ENCODE results near the gene CWC25. TPM values are rescaled to one million over a fixed set of nuclear protein-coding genes. Genes with fewer than 3 reads are reported as not detected.

CWC25 gene
- polyA plus RNA-seq, 1 donor (not counting 4 experiments of a cell fraction or from before 2014, with no cell fraction given): 14.9 TPM

DNA sequence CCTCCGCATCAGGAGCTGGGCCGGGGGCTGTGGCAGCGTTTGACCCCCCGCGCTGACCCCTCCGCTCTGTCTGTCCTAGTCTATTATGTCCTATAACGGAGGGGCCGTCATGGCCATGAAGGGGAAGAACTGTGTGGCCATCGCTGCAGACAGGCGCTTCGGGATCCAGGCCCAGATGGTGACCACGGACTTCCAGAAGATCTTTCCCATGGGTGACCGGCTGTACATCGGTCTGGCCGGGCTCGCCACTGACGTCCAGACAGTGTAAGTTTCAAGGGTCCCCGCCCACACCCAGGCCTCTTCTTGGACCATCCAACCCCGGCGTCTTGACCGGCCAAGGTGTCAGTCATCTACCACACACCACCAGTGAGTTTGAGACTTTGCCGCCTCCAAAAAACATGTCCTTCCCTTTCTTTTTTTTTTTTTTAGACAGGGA is 72.0 kb downstream of the CWC25 start:
- Histone ChIP-seq H3K9ac (ENCODE audit: control insufficient read depth, extremely low read depth, insufficient read depth, low read length) (peak overlapping the region; percentile 94), H3K79me2 (ENCODE audit: control insufficient read depth, insufficient read depth, low read length) (peaks cover 29% of the 10 kb centered on the region), H3K4me1 (ENCODE audit: control insufficient read depth, extremely low read depth, insufficient read depth, low read length) (peaks cover 19% of the 10 kb centered on the region), H3K4me3 (ENCODE audit: control insufficient read depth in 2 of 3, extremely low read depth in 1 of 3, insufficient read depth in 2 of 3, low read depth in 1 of 3, low read length in 3 of 3) (peak overlapping the region; percentile 78 to 100 (median 97)), H4K20me1 (ENCODE audit: control insufficient read depth, extremely low read depth, insufficient read depth, low read length) (no peaks in the 10 kb centered on the region), H3K9me1 (ENCODE audit: control insufficient read depth, extremely low read depth, insufficient read depth, low read length) (no peaks in the 10 kb centered on the region), H3K4me2 (ENCODE audit: control insufficient read depth, extremely low read depth, insufficient read depth, low read depth, low read length) (peak overlapping the region; percentile 94), H2AFZ (ENCODE audit: control insufficient read depth, low read length) (peak overlapping the region; percentile 96), H3K27ac (ENCODE audit: control insufficient read depth, insufficient read depth, low read length) (peak overlapping the region; percentile 84), H3K27me3 (ENCODE audit: control insufficient read depth, extremely low read depth, insufficient read depth, low read length) (no peaks in the 10 kb centered on the region), H3K9me3 (ENCODE audit: control insufficient read depth, low read depth, low read length) (no peaks in the 10 kb centered on the region), H3K36me3 (ENCODE audit: control insufficient read depth in 2 of 2, extremely low read depth in 1 of 2, insufficient read depth in 2 of 2, low read length in 2 of 2) (peaks cover 2 to 20% of the 10 kb centered on the region in 2 experiments)
- DNase-seq (ENCODE audit: low read depth, low spot score): no peak
- dilution Hi-C loops (cut with MboI; ENCODE audit: extremely low pct_ligation_motif_present, low sequenced_read_pairs): no loop called here
- no peak for FAIRE-seq
- TF ChIP-seq CTCF (optimal IDR thresholded peaks at IDR 0.05 in 1 of 3, IDR thresholded peaks at IDR 0.05 in 1 of 3, conservative IDR thresholded peaks at IDR 0.05 in 1 of 3; ENCODE audit: extremely low read depth in 1 of 3, insufficient read depth in 2 of 3, low read length in 3 of 3) (no peak), EZH2 (IDR thresholded peaks at IDR 0.05; ENCODE audit: low read length) (no peak)

DNA sequence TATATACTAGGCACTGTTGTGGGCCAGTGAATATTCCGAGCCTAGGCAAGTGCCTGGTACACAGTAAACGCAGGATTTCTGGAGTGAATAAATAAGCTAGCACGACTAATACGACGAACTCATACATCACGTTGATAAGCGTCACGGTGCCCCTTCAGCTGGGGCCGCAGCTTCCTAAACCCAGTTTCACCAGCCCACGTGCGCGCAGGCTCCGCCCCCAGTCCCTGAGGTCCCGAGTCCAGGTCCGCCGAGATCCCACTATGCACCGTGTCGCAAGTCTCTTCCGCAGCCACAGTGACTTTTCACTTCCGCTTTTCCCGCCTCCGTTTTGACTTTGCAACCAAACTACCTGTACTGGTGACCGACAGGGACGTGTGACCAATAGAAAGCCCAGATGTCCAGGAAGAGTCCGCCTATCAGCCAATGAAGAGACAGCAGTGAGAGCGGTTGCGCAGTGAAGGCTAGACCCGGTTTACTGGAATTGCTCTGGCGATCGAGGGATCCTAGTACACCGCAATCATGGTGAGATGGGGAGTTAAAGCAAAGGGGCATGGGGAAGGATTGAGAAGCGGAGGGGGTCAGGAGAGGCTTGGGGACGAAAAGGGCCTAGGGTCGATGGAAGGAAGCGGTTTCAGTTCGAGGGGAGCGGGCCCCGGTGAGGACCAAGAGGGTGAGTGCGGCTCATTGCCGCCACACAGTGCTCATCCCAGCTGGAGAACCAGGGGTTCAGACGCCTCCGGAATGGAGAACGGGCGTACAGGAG is 72.6 kb downstream of the CWC25 start, which contains the start of gene PSMB3:
PSMB3 (plus strand) TSS at position 434 of the 763 bp plus-strand sequence; CDS start at position 520, 86 bp downstream.
- peak; percentile 99 for DNase-seq (ENCODE audit: low read depth, low spot score)
- Histone ChIP-seq H3K9me3 (ENCODE audit: control insufficient read depth, low read depth, low read length) (no peaks in the 10 kb centered on the region), H3K9ac (ENCODE audit: control insufficient read depth, extremely low read depth, insufficient read depth, low read length) (peak within 1 kb of the TSS; percentile 94), H3K4me2 (ENCODE audit: control insufficient read depth, extremely low read depth, insufficient read depth, low read depth, low read length) (peak within 1 kb of the TSS; percentile 94), H3K79me2 (ENCODE audit: control insufficient read depth, insufficient read depth, low read length) (peaks cover 34% of the 10 kb centered on the region), H2AFZ (ENCODE audit: control insufficient read depth, low read length) (peak within 1 kb of the TSS; percentile 96), H3K4me3 (ENCODE audit: control insufficient read depth in 2 of 3, extremely low read depth in 1 of 3, insufficient read depth in 2 of 3, low read depth in 1 of 3, low read length in 3 of 3) (peak within 1 kb of the TSS; percentile 78 to 100 (median 97)), H3K27ac (ENCODE audit: control insufficient read depth, insufficient read depth, low read length) (peak within 1 kb of the TSS; percentile 92), H3K4me1 (ENCODE audit: control insufficient read depth, extremely low read depth, insufficient read depth, low read length) (peaks cover 19% of the 10 kb centered on the region), H3K27me3 (ENCODE audit: control insufficient read depth, extremely low read depth, insufficient read depth, low read length) (no peaks in the 10 kb centered on the region), H3K36me3 (ENCODE audit: control insufficient read depth in 2 of 2, extremely low read depth in 1 of 2, insufficient read depth in 2 of 2, low read length in 2 of 2) (peaks cover 2 to 20% of the 10 kb centered on the region in 2 experiments), H3K9me1 (ENCODE audit: control insufficient read depth, extremely low read depth, insufficient read depth, low read length) (no peaks in the 10 kb centered on the region), H4K20me1 (ENCODE audit: control insufficient read depth, extremely low read depth, insufficient read depth, low read length) (no peaks in the 10 kb centered on the region)
- dilution Hi-C loops (cut with MboI; ENCODE audit: extremely low pct_ligation_motif_present, low sequenced_read_pairs): no loop called here
- FAIRE-seq: no peak
- TF ChIP-seq CTCF (optimal IDR thresholded peaks at IDR 0.05 in 1 of 3, IDR thresholded peaks at IDR 0.05 in 1 of 3, conservative IDR thresholded peaks at IDR 0.05 in 1 of 3; ENCODE audit: extremely low read depth in 1 of 3, insufficient read depth in 2 of 3, low read length in 3 of 3) (no peak), EZH2 (IDR thresholded peaks at IDR 0.05; ENCODE audit: low read length) (no peak)
